ENCODE results near the gene SEPTIN10.

GRCh38 chr2:109527079-109527478 is 86.7 kb downstream of the SEPTIN10 start:
- TF ChIP-seq NR3C1 (CRISPR knock-in tag; IDR thresholded peaks at IDR 0.05) (no peak), ZNF311 (CRISPR knock-in tag; IDR thresholded peaks at IDR 0.05) (no peak), ZBTB1 (CRISPR knock-in tag; IDR thresholded peaks at IDR 0.05; ENCODE audit: borderline replicate concordance, low read depth) (no peak), CTCF (IDR thresholded peaks at IDR 0.05 in 2 of 3, conservative IDR thresholded peaks at IDR 0.05 in 1 of 3; ENCODE audit: insufficient read depth in 2 of 3, low read depth in 1 of 3, low read length in 3 of 3) (no peak), PML (IDR thresholded peaks at IDR 0.05; ENCODE audit: low read length) (no peak), ZBTB11 (CRISPR knock-in tag; IDR thresholded peaks at IDR 0.05) (no peak), DPF2 (IDR thresholded peaks at IDR 0.05) (no peak), CCNT2 (IDR thresholded peaks at IDR 0.05; ENCODE audit: borderline replicate concordance, extremely low read depth, insufficient read length, low read depth, low read length) (no peak), ZSCAN32 (CRISPR knock-in tag; IDR thresholded peaks at IDR 0.05) (no peak), BHLHE40 (IDR thresholded peaks at IDR 0.05; ENCODE audit: low read length) (no peak), MAX (CRISPR knock-in tag; IDR thresholded peaks at IDR 0.05) (no peak)

All from K562 (cell line).